Fibroblast of lung (primary cell): ENCODE measurements around the gene HSPA4. TPM values are rescaled to one million over a fixed set of nuclear protein-coding genes. Genes with fewer than 3 reads are reported as not detected.

Experiments
- DNase-seq, 2 donors: peaks; one replicate each; pipeline versions ENCODE4 v3.0.0 to v3.0.0-alpha.2; 2010; ENCODE audit warnings: low read depth in 2 of 2
- H2AFZ ChIP-seq: 2 replicates; pipeline ENCODE4 v1.5.1; 2012; ENCODE audit warnings: low read length, control low read depth, inconsistent platforms
- H3K27ac ChIP-seq: 2 replicates; pipeline ENCODE4 v1.5.1; 2011; ENCODE audit warnings: low read length, control low read depth; ENCODE audit not compliant: insufficient read depth
- H3K27me3 ChIP-seq: 2 replicates; pipeline ENCODE4 v1.5.1; 2011; ENCODE audit warnings: mild to moderate bottlenecking, low read length; ENCODE audit not compliant: control insufficient read depth, insufficient read depth
- H3K36me3 ChIP-seq: 2 replicates; pipeline ENCODE4 v1.5.1; 2011; ENCODE audit warnings: low read length; ENCODE audit not compliant: control insufficient read depth, insufficient read depth
- H3K4me1 ChIP-seq: 2 replicates; pipeline ENCODE4 v1.5.1; 2011; ENCODE audit warnings: low read length; ENCODE audit not compliant: control insufficient read depth, insufficient read depth; ENCODE audit errors: extremely low read depth
- H3K4me2 ChIP-seq: 2 replicates; pipeline ENCODE4 v1.5.1; 2011; ENCODE audit warnings: low read length, control low read depth; ENCODE audit not compliant: insufficient read depth; ENCODE audit errors: extremely low read depth
- H3K4me3 ChIP-seq, 4 experiments: fragments of 200-600 bp in 1 of 4; sonication (generic) in 1 of 4; replicated peaks in 1 of 4; 2 replicates each; pipeline ENCODE4 v1.5.1; 2011 to 2016; ENCODE audit warnings: low read length in 4 of 4, low read depth in 3 of 4, mild to moderate bottlenecking in 3 of 4, control low read depth in 2 of 4, inconsistent platforms in 1 of 4, mixed read lengths in 1 of 4; ENCODE audit not compliant: insufficient read depth in 1 of 4; ENCODE audit errors: control extremely low read depth in 1 of 4
- H3K79me2 ChIP-seq: 2 replicates; pipeline ENCODE4 v1.5.1; 2012; ENCODE audit warnings: mild to moderate bottlenecking, low read length, inconsistent platforms; ENCODE audit not compliant: control insufficient read depth, insufficient read depth
- H3K9ac ChIP-seq: 2 replicates; pipeline ENCODE4 v1.5.1; 2011; ENCODE audit warnings: mild to moderate bottlenecking, low read length, control low read depth; ENCODE audit not compliant: insufficient read depth
- H3K9me3 ChIP-seq: 2 replicates; pipeline ENCODE4 v1.5.1; 2012; ENCODE audit warnings: low read depth, low read length; ENCODE audit not compliant: control insufficient read depth, insufficient read depth
- H4K20me1 ChIP-seq: 2 replicates; pipeline ENCODE4 v1.5.1; 2011; ENCODE audit warnings: low read length; ENCODE audit not compliant: control insufficient read depth, insufficient read depth; ENCODE audit errors: extremely low read depth
- CTCF ChIP-seq, 2 donors: IDR thresholded peaks in 1 of 2; conservative IDR thresholded peaks in 1 of 2; 1 replicate in 1 of 2; 2 replicates in 1 of 2; pipeline ENCODE4 v1.5.1; 2011 to 2012; ENCODE audit warnings: low read length in 2 of 2, control low read depth in 1 of 2, inconsistent platforms in 1 of 2, low read depth in 1 of 2, mild to moderate bottlenecking in 1 of 2
- EZH2 ChIP-seq: IDR thresholded peaks from 2 replicates; pipeline ENCODE4 v1.5.1; 2012; ENCODE audit warnings: low read length, control low read depth, mild to moderate bottlenecking; ENCODE audit errors: missing control alignments
- polyA plus RNA-seq, 2 donors: library from polyadenylated mRNA; depleted of rRNA in 1 of 2; stranded (reverse) in 1 of 2; unstranded in 1 of 2; fragments of >200 nt; gene quantifications; 2 replicates each; pipeline ENCODE4 v1.2.1, GENCODE V29; 2011 to 2012; ENCODE audit warnings: missing spikeins in 1 of 2
- total RNA-seq: library from RNA; depleted of rRNA; stranded (reverse); fragments of >200 nt; gene quantifications from 2 replicates; pipeline ENCODE4 v1.2.1, GENCODE V29; 2014

HSPA4 gene
- total and polyA plus RNA-seq, 2 donors (not counting 1 experiment from before 2014, with no cell fraction given), result 89.1 to 108 TPM

GRCh38 chr5:133079048-133079447 is 27.2 kb downstream of the HSPA4 start:
- Histone ChIP-seq H3K36me3 (no peaks in the 10 kb centered on the region), H3K9me3 (no peaks in the 10 kb centered on the region), H3K27me3 (no peaks in the 10 kb centered on the region), H3K4me1 (no peaks in the 10 kb centered on the region), H3K79me2 (peaks cover 28% of the 10 kb centered on the region), H2AFZ (no peak overlapping the region), H3K4me2 (no peak overlapping the region), H3K4me3 (no peak overlapping the region), H3K9ac (no peak overlapping the region), H4K20me1 (no peaks in the 10 kb centered on the region), H3K27ac (no peak overlapping the region)
- DNase-seq, result no peak
- TF ChIP-seq EZH2, result no peak
- no peak for TF ChIP-seq CTCF (conservative IDR thresholded peaks at IDR 0.05 in 1 of 2, IDR thresholded peaks at IDR 0.05 in 1 of 2; ENCODE audit: low read depth in 1 of 2, low read length in 2 of 2)

GRCh38 chr5:133081036-133081435 is 29.2 kb downstream of the HSPA4 start:
- Histone ChIP-seq H3K27me3 (no peaks in the 10 kb centered on the region), H3K4me3 (no peak overlapping the region), H4K20me1 (no peaks in the 10 kb centered on the region), H3K79me2 (peaks cover 33% of the 10 kb centered on the region), H3K9me3 (no peaks in the 10 kb centered on the region), H3K27ac (no peak overlapping the region), H2AFZ (no peak overlapping the region), H3K4me1 (no peaks in the 10 kb centered on the region), H3K36me3 (peaks cover 1% of the 10 kb centered on the region), H3K4me2 (no peak overlapping the region), H3K9ac (no peak overlapping the region)
- TF ChIP-seq CTCF (conservative IDR thresholded peaks at IDR 0.05 in 1 of 2, IDR thresholded peaks at IDR 0.05 in 1 of 2; ENCODE audit: low read depth in 1 of 2, low read length in 2 of 2) (no peak), EZH2 (no peak)
- no peak for DNase-seq

GRCh38 chr5:133081703-133082102 is 29.9 kb downstream of the HSPA4 start:
- no peaks in the 10 kb centered on the region for H3K27me3 ChIP-seq
- H4K20me1 ChIP-seq, result no peaks in the 10 kb centered on the region
- TF ChIP-seq CTCF (conservative IDR thresholded peaks at IDR 0.05 in 1 of 2, IDR thresholded peaks at IDR 0.05 in 1 of 2; ENCODE audit: low read depth in 1 of 2, low read length in 2 of 2) (no peak), EZH2 (no peak)
- no peak overlapping the region for H3K9ac ChIP-seq
- peaks cover 2% of the 10 kb centered on the region for H3K36me3 ChIP-seq
- H3K27ac ChIP-seq, result no peak overlapping the region
- H2AFZ ChIP-seq, result no peak overlapping the region
- no peaks in the 10 kb centered on the region for H3K9me3 ChIP-seq
- H3K4me2 ChIP-seq, result no peak overlapping the region
- DNase-seq, result no peak
- H3K4me1 ChIP-seq, result no peaks in the 10 kb centered on the region
- H3K4me3 ChIP-seq, result no peak overlapping the region
- peaks cover 32% of the 10 kb centered on the region for H3K79me2 ChIP-seq
